HK-2 (cell line): Measurements from ENCODE around the gene KIFAP3.
"Not testable (repeated sequence)": the region's sequence is repeated elsewhere in the genome, so short reads cannot be mapped to it uniquely, and the experiment has no call there.

Experiments
- DNase-seq: peaks from one replicate; pipeline ENCODE4 v3.0.0-alpha.2; 2018; ENCODE audit not compliant: unreplicated experiment

Gene KIFAP3

GRCh38 chr1:170063109-170063826, 11.2 kb downstream of the KIFAP3 start:
- no peak for DNase-seq

GRCh38 chr1:170061676-170062075, 12.8 kb downstream of the KIFAP3 start:
- DNase-seq, result not testable (repeated sequence)

GRCh38 chr1:170060015-170060520, 14.4 kb downstream of the KIFAP3 start:
- DNase-seq, result not testable (repeated sequence)

- no peak for DNase-seq
Measured at GRCh38 chr1:170049176-170049800, 25.2 kb downstream of the KIFAP3 start.

GRCh38 chr1:170048515-170048914, 26.0 kb downstream of the KIFAP3 start:
- DNase-seq, result no peak

GRCh38 chr1:170044187-170044586, 30.3 kb downstream of the KIFAP3 start:
- no peak for DNase-seq

GRCh38 chr1:170041423-170042192, 32.9 kb downstream of the KIFAP3 start:
- no peak for DNase-seq

- DNase-seq, result no peak
Measured at GRCh38 chr1:170032531-170033280, 41.8 kb downstream of the KIFAP3 start.

- DNase-seq, result no peak
Measured at GRCh38 chr1:170030212-170030611, 44.3 kb downstream of the KIFAP3 start.

GRCh38 chr1:170027760-170028159, 46.7 kb downstream of the KIFAP3 start:
- DNase-seq, result no peak

GRCh38 chr1:170020859-170021258, 53.6 kb downstream of the KIFAP3 start:
- DNase-seq, result no peak

- DNase-seq, result no peak
Measured at GRCh38 chr1:170017478-170017877, 57.0 kb downstream of the KIFAP3 start.

- DNase-seq, result no peak
Measured at GRCh38 chr1:170012920-170013319, 61.6 kb downstream of the KIFAP3 start.

GRCh38 chr1:170010443-170010842, 64.1 kb downstream of the KIFAP3 start:
- DNase-seq, result no peak

- DNase-seq, result no peak
Measured at GRCh38 chr1:170009551-170009950, 64.9 kb downstream of the KIFAP3 start.

- DNase-seq, result not testable (repeated sequence)
Measured at GRCh38 chr1:170008745-170009144, 65.8 kb downstream of the KIFAP3 start.

- DNase-seq, result not testable (repeated sequence)
Measured at GRCh38 chr1:170003270-170003835, 71.1 kb downstream of the KIFAP3 start.

- no peak for DNase-seq
Measured at GRCh38 chr1:170001266-170001665, 73.2 kb downstream of the KIFAP3 start.

GRCh38 chr1:169999761-170000160, 74.7 kb downstream of the KIFAP3 start:
- DNase-seq, result no peak

- DNase-seq, result no peak
Measured at GRCh38 chr1:169999331-169999741, 75.2 kb downstream of the KIFAP3 start.

GRCh38 chr1:169995993-169996392, 78.5 kb downstream of the KIFAP3 start:
- DNase-seq, result no peak
